ENCODE results near the gene ACCS. TPM values are rescaled to one million over a fixed set of nuclear protein-coding genes. Genes with fewer than 3 reads are reported as not detected.

ACCS gene
- total RNA-seq, 2 donors from 2014 or later, result 10.6 to 16.6 TPM

GRCh38 chr11:44088871-44089270 lies 22.8 kb downstream of the ACCS start:
- Histone ChIP-seq H3K4me1 (ENCODE audit: control insufficient read depth, insufficient read depth, low read length) (no peaks in the 10 kb centered on the region), H3K36me3 (ENCODE audit: control insufficient read depth, insufficient read depth, low read length) (no peaks in the 10 kb centered on the region), H3K27me3 (ENCODE audit: control insufficient read depth, insufficient read depth, low read length, poor library complexity, severe bottlenecking) (no peaks in the 10 kb centered on the region), H3K27ac (ENCODE audit: low read depth, low read length) (no peak overlapping the region), H3K4me3 (ENCODE audit: low read length) (no peak overlapping the region), H3K9me3 (ENCODE audit: control insufficient read depth, low read length) (peaks cover 21% of the 10 kb centered on the region), H3K9ac (ENCODE audit: extremely low read depth, low read length, poor library complexity, severe bottlenecking) (no peak overlapping the region)
- H3K27ac Mint-ChIP-seq, result no peak overlapping the region
- no peaks in the 10 kb centered on the region for H3K4me1 Mint-ChIP-seq
- peaks cover 30% of the 10 kb centered on the region for H3K36me3 Mint-ChIP-seq (ENCODE audit: low read depth)
- no peak for DNase-seq
- no peak for TF ChIP-seq CTCF (conservative IDR thresholded peaks at IDR 0.05)
- WGBS, 2 experiments (ENCODE audit: insufficient coverage in 1 of 2, insufficient read length in 1 of 2), result 79 to 96% methylated on average over 2 to 4 of the region's 4 CpGs
- H3K4me3 Mint-ChIP-seq, result no peak overlapping the region
- peaks cover 13% of the 10 kb centered on the region for H3K27me3 Mint-ChIP-seq (ENCODE audit: insufficient read depth)
- peaks cover 36% of the 10 kb centered on the region for H3K9me3 Mint-ChIP-seq

GRCh38 chr11:44090539-44090938 lies 24.5 kb downstream of the ACCS start:
- no peak for DNase-seq
- peaks cover 16% of the 10 kb centered on the region for H3K9me3 ChIP-seq (ENCODE audit: control insufficient read depth, low read length)
- 86% methylated on average over 1 of the region's 1 CpG; no CpG with 5 or more reads in 1 of the 2 experiments for WGBS, 2 experiments (ENCODE audit: insufficient coverage in 1 of 2, insufficient read length in 1 of 2)
- Mint-ChIP-seq H3K9me3 (peaks cover 23% of the 10 kb centered on the region), H3K27ac (no peak overlapping the region), H3K4me1 (peaks cover 2% of the 10 kb centered on the region), H3K27me3 (ENCODE audit: insufficient read depth) (peaks cover 5% of the 10 kb centered on the region), H3K36me3 (ENCODE audit: low read depth) (peaks cover 22% of the 10 kb centered on the region), H3K4me3 (no peak overlapping the region)
- no peak overlapping the region for H3K4me3 ChIP-seq (ENCODE audit: low read length)
- no peaks in the 10 kb centered on the region for H3K27me3 ChIP-seq (ENCODE audit: control insufficient read depth, insufficient read depth, low read length, poor library complexity, severe bottlenecking)
- no peaks in the 10 kb centered on the region for H3K36me3 ChIP-seq (ENCODE audit: control insufficient read depth, insufficient read depth, low read length)
- H3K4me1 ChIP-seq (ENCODE audit: control insufficient read depth, insufficient read depth, low read length), result no peaks in the 10 kb centered on the region
- TF ChIP-seq CTCF (conservative IDR thresholded peaks at IDR 0.05), result no peak
- H3K27ac ChIP-seq (ENCODE audit: low read depth, low read length), result no peak overlapping the region
- H3K9ac ChIP-seq (ENCODE audit: extremely low read depth, low read length, poor library complexity, severe bottlenecking), result no peak overlapping the region

- peaks cover 2% of the 10 kb centered on the region for H3K27me3 Mint-ChIP-seq (ENCODE audit: insufficient read depth)
Observed at GRCh38 chr11:44094260-44094868, 28.3 kb downstream of the ACCS start.

More at GRCh38 chr11:44094260-44094868, 28.3 kb downstream of the ACCS start:
- peaks cover 8% of the 10 kb centered on the region for H3K9me3 Mint-ChIP-seq
- Histone ChIP-seq H3K4me3 (ENCODE audit: low read length) (no peak overlapping the region), H3K9ac (ENCODE audit: extremely low read depth, low read length, poor library complexity, severe bottlenecking) (no peak overlapping the region), H3K27ac (ENCODE audit: low read depth, low read length) (no peak overlapping the region), H3K9me3 (ENCODE audit: control insufficient read depth, low read length) (peaks cover 6% of the 10 kb centered on the region), H3K27me3 (ENCODE audit: control insufficient read depth, insufficient read depth, low read length, poor library complexity, severe bottlenecking) (no peaks in the 10 kb centered on the region), H3K4me1 (ENCODE audit: control insufficient read depth, insufficient read depth, low read length) (no peaks in the 10 kb centered on the region), H3K36me3 (ENCODE audit: control insufficient read depth, insufficient read depth, low read length) (no peaks in the 10 kb centered on the region)
- DNase-seq, result peak; percentile 93
- H3K36me3 Mint-ChIP-seq (ENCODE audit: low read depth), result peaks cover 8% of the 10 kb centered on the region
- peak; percentile 89 for TF ChIP-seq CTCF (conservative IDR thresholded peaks at IDR 0.05)
- no peak overlapping the region for H3K27ac Mint-ChIP-seq
- peaks cover 5% of the 10 kb centered on the region for H3K4me1 Mint-ChIP-seq
- WGBS, 2 experiments (ENCODE audit: insufficient coverage in 1 of 2, insufficient read length in 1 of 2), result 51 to 56% methylated on average over 7 to 10 of the region's 11 CpGs
- H3K4me3 Mint-ChIP-seq, result no peak overlapping the region

All from endodermal cell (in vitro differentiated cells).